ENCODE measurements around the gene PIR.

PIR gene

GRCh38 chrX:15335135-15336022 lies 157.8 kb downstream of the PIR start, which contains the start of gene PIGA (continued):
- TF ChIP-seq ZBTB48 (tag by site-specific recombination; IDR thresholded peaks at IDR 0.05): 0 out of 2 replicates have a peak, but pooled peaks have one; percentile 30
- no peak for TF ChIP-seq GLI2 (tag by site-specific recombination; IDR thresholded peaks at IDR 0.05; ENCODE audit: borderline replicate concordance, low read depth)
- no peak for TF ChIP-seq ZNF596 (tag by site-specific recombination; IDR thresholded peaks at IDR 0.05)
- TF ChIP-seq ZBTB11 (tag by site-specific recombination; conservative IDR thresholded peaks at IDR 0.05; ENCODE audit: low read depth): peak; percentile 92
- no peak for TF ChIP-seq ZNF571 (tag by site-specific recombination; IDR thresholded peaks at IDR 0.05)
- no peak for TF ChIP-seq YY2 (tag by site-specific recombination; IDR thresholded peaks at IDR 0.05)
- TF ChIP-seq ZNF335 (tag by site-specific recombination; conservative IDR thresholded peaks at IDR 0.05): peak; percentile 67
- TF ChIP-seq ZNF248 (tag by site-specific recombination; IDR thresholded peaks at IDR 0.05): no peak
- no peak for TF ChIP-seq ZNF16 (tag by site-specific recombination; IDR thresholded peaks at IDR 0.05; ENCODE audit: low read depth)
- no peak for TF ChIP-seq IKZF3 (tag by site-specific recombination; IDR thresholded peaks at IDR 0.05)
- no peak for TF ChIP-seq ZSCAN18 (tag by site-specific recombination; IDR thresholded peaks at IDR 0.05)
- no peak for TF ChIP-seq ZBTB8A (tag by site-specific recombination; IDR thresholded peaks at IDR 0.05)
- peak; percentile 61 for TF ChIP-seq KLF1 (tag by site-specific recombination; IDR thresholded peaks at IDR 0.05)
- peak; percentile 99 for TF ChIP-seq KLF10 (tag by site-specific recombination; IDR thresholded peaks at IDR 0.05)
- TF ChIP-seq ZNF704 (tag by site-specific recombination; IDR thresholded peaks at IDR 0.05): no peak
- no peak for TF ChIP-seq ZNF529 (tag by site-specific recombination; IDR thresholded peaks at IDR 0.05; ENCODE audit: insufficient replicate concordance)
- TF ChIP-seq ZXDB (tag by site-specific recombination; IDR thresholded peaks at IDR 0.05): 0 out of 2 replicates have a peak, but pooled peaks have one; percentile 50
- TF ChIP-seq ZNF324 (tag by site-specific recombination; IDR thresholded peaks at IDR 0.05): no peak
- no peak for TF ChIP-seq ZNF843 (tag by site-specific recombination; IDR thresholded peaks at IDR 0.05)
- TF ChIP-seq ZNF792 (tag by site-specific recombination; IDR thresholded peaks at IDR 0.05): no peak
- no peak for TF ChIP-seq ZNF658 (tag by site-specific recombination; IDR thresholded peaks at IDR 0.05)
- TF ChIP-seq ZFHX2 (tag by site-specific recombination; conservative IDR thresholded peaks at IDR 0.05): no peak
- TF ChIP-seq ZNF24 (tag by site-specific recombination; IDR thresholded peaks at IDR 0.05): no peak
- no peak for TF ChIP-seq ZNF37A (tag by site-specific recombination; IDR thresholded peaks at IDR 0.05)
- no peak for TF ChIP-seq ZNF768 (tag by site-specific recombination; IDR thresholded peaks at IDR 0.05)
- no peak for TF ChIP-seq ZNF266 (tag by site-specific recombination; IDR thresholded peaks at IDR 0.05; ENCODE audit: low read depth)
- no peak for TF ChIP-seq ZNF146 (tag by site-specific recombination; IDR thresholded peaks at IDR 0.05)
- TF ChIP-seq ZNF211 (tag by site-specific recombination; IDR thresholded peaks at IDR 0.05; ENCODE audit: low read depth): no peak
- TF ChIP-seq ZNF701 (tag by site-specific recombination; IDR thresholded peaks at IDR 0.05): no peak
- TF ChIP-seq ZNF184 (tag by site-specific recombination; IDR thresholded peaks at IDR 0.05): no peak
- TF ChIP-seq ZNF138 (tag by site-specific recombination; IDR thresholded peaks at IDR 0.05; ENCODE audit: borderline replicate concordance): no peak
- TF ChIP-seq ZBTB17 (tag by site-specific recombination; IDR thresholded peaks at IDR 0.05): no peak
- TF ChIP-seq SCRT2 (tag by site-specific recombination; IDR thresholded peaks at IDR 0.05): no peak
- TF ChIP-seq ZNF169 (tag by site-specific recombination; IDR thresholded peaks at IDR 0.05): no peak
- TF ChIP-seq SP2 (tag by site-specific recombination; IDR thresholded peaks at IDR 0.05): peak; percentile 92
- TF ChIP-seq ZNF366 (tag by site-specific recombination; conservative IDR thresholded peaks at IDR 0.05): no peak
- no peak for TF ChIP-seq ZNF600 (tag by site-specific recombination; IDR thresholded peaks at IDR 0.05)
- TF ChIP-seq ZNF302 (tag by site-specific recombination; IDR thresholded peaks at IDR 0.05; ENCODE audit: low read depth): no peak

All from HEK293 (cell line).